Upper lobe of left lung (tissue), 6 donors: ENCODE measurements around the gene PAEP. TPM values are rescaled to one million over a fixed set of nuclear protein-coding genes. Genes with fewer than 3 reads are reported as not detected.
A peak's percentile ranks its signal among the peaks of the same experiment; 100 is the strongest.

Experiments used
- ATAC-seq, 2 donors: fragments of 200-7000 bp; cut with Tn5 transposase; one replicate each; pipeline ENCODE4 v1.9.1; 2022; ENCODE audit warnings: mild to moderate bottlenecking in 2 of 2, moderate library complexity in 2 of 2; ENCODE audit not compliant: low FRiP score in 2 of 2
- DNase-seq, 2 donors: peaks; one replicate each; pipeline ENCODE4 v3.0.0-alpha.2; 2019 to 2020
- H3K27ac ChIP-seq, 4 donors: fragments of 200-600 bp; sonication (generic); one replicate each; pipeline ENCODE4 v1.5.1; 2016 to 2019
- H3K27me3 ChIP-seq, 4 donors: fragments of 200-600 bp; sonication (generic); one replicate each; pipeline ENCODE4 v1.5.1; 2017 to 2019
- H3K36me3 ChIP-seq, 4 donors: fragments of 200-600 bp; sonication (generic); one replicate each; pipeline ENCODE4 v1.5.1; 2016 to 2019
- H3K4me1 ChIP-seq, 4 donors: fragments of 200-600 bp; sonication (generic); one replicate each; pipeline ENCODE4 v1.5.1; 2018 to 2019
- H3K4me3 ChIP-seq, 4 donors: fragments of 200-600 bp; sonication (generic); one replicate each; pipeline ENCODE4 v1.5.1; 2017 to 2019; ENCODE audit warnings: mild to moderate bottlenecking in 2 of 4, moderate library complexity in 1 of 4
- H3K9me3 ChIP-seq, 4 donors: fragments of 200-600 bp; sonication (generic); one replicate each; pipeline ENCODE4 v1.5.1; 2018 to 2019
- CTCF ChIP-seq, 6 experiments: fragments of 450-650 bp in 4 of 6; fragments of 200-600 bp in 2 of 6; sonication (generic) in 2 of 6; IDR thresholded peaks; one replicate each; pipeline ENCODE4 v1.5.1; 2016 to 2019; ENCODE audit warnings: antibody characterized with exemption in 6 of 6
- EP300 ChIP-seq, 4 donors: sonication (generic); formaldehyde crosslinking; IDR thresholded peaks; one replicate each; pipeline ENCODE4 v1.5.1; 2017; ENCODE audit warnings: antibody characterized with exemption in 4 of 4, control low read depth in 2 of 4
- POLR2A ChIP-seq, 4 donors: fragments of 450-650 bp; IDR thresholded peaks; one replicate each; pipeline ENCODE4 v1.5.1; 2016 to 2017; ENCODE audit warnings: antibody characterized with exemption in 4 of 4, mild to moderate bottlenecking in 2 of 4
- POLR2AphosphoS5 ChIP-seq, 2 donors: sonication (generic); formaldehyde crosslinking; IDR thresholded peaks; one replicate each; pipeline ENCODE4 v1.5.1; 2017; ENCODE audit warnings: antibody characterized with exemption in 2 of 2
- WGBS, 2 donors: methylation state at CpG; one replicate each; pipeline ENCODE4 v1.1.5; 2017 to 2018; 5-methylcytosine and 5-hydroxymethylcytosine counted together
- total RNA-seq, 6 donors: library from RNA; depleted of rRNA in 4 of 6; stranded (reverse); fragments of >200 nt in 4 of 6; gene quantifications; one replicate each; pipeline versions ENCODE4 v1.1.0 to v1.2.1, GENCODE V29; 2016 to 2021
- donor health status: DM: no; HTN: no; CAD: no; lungs with moderate emphysema.
- donor health status: DM: no; HTN: yes; CAD: no; lungs with severe emphysema.

Gene PAEP
- total RNA-seq, 6 donors from 2014 or later: 6.3 TPM; not detected in 5

DNA sequence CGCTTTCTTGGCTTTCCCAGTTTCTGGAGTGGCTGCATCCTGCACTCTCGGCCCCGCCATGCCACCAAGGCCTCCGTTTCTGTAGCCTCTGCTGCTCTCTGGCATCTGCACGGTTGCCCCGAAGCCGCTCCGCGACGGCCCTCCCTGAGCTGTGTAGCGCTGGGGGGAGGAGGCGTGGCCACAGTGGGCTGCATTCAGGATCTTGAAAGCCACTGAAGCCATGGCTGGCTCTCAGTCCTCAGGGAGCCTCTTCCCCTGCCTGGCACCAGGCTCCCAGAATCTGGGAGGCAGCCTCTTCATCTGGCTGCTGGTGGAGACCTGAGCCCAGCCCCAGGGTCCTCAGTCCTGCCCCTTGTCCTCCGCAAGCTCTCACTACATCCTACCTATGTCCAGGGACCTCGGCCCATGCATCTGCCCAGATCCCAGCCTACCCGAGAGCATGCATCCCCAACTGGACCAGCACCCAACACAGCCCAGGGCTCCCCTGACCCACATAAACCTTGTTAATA lies 25.1 kb downstream of the PAEP start:
- no peak for TF ChIP-seq CTCF (IDR thresholded peaks at IDR 0.05)
- TF ChIP-seq POLR2AphosphoS5 (IDR thresholded peaks at IDR 0.05): no peak
- no peak for TF ChIP-seq EP300 (IDR thresholded peaks at IDR 0.05)
- no peak for TF ChIP-seq POLR2A (IDR thresholded peaks at IDR 0.05)
- Histone ChIP-seq H3K4me1 (peaks cover 0 to 3% (median 0%) of the 10 kb centered on the region in 4 donors), H3K27me3 (no peaks in the 10 kb centered on the region), H3K9me3 (no peaks in the 10 kb centered on the region), H3K27ac (no peak overlapping the region), H3K4me3 (no peak overlapping the region), H3K36me3 (no peaks in the 10 kb centered on the region)
- DNase-seq (no peak), ATAC-seq (no peak)
- 71 to 80% methylated on average over 12 to 15 of the region's 15 CpGs for WGBS, 2 donors

GRCh38 chr9:135587658-135588057 lies 26.1 kb downstream of the PAEP start:
- no peak overlapping the region for H3K27ac ChIP-seq
- 40% methylated on average over 6 of the region's 7 CpGs; no CpG with 5 or more reads in 1 of the 2 donors for WGBS, 2 donors
- DNase-seq: no peak
- no peaks in the 10 kb centered on the region for H3K27me3 ChIP-seq
- TF ChIP-seq EP300 (IDR thresholded peaks at IDR 0.05) (no peak), POLR2A (IDR thresholded peaks at IDR 0.05) (no peak), POLR2AphosphoS5 (IDR thresholded peaks at IDR 0.05) (no peak), CTCF (IDR thresholded peaks at IDR 0.05) (no peak)
- no peak for ATAC-seq
- H3K4me3 ChIP-seq: no peak overlapping the region
- H3K9me3 ChIP-seq: no peaks in the 10 kb centered on the region
- no peaks in the 10 kb centered on the region for H3K36me3 ChIP-seq
- H3K4me1 ChIP-seq: peaks cover 0 to 3% (median 0%) of the 10 kb centered on the region in 4 donors

DNA sequence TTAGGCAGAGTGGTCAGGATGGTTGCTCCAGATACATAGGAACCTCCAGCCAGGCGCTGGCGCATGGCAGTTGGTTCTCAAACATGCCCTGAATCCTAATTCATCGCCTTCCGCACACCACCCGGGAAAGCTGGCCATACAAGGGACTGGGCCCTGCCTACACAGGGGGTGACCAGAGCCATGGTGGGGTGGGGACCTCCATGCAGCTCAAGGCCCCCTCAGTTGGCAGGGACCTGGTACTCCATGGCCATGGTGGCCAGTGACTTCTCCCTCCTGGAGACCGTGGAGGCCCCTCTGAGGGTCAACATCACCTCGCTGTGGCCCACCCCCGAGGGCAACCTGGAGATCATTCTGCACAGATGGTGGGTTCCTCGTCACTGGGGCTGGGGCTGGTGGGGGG lies 26.8 kb downstream of the PAEP start:
- DNase-seq: no peak
- H3K9me3 ChIP-seq: no peaks in the 10 kb centered on the region

GRCh38 chr9:135588886-135589595 lies 27.5 kb downstream of the PAEP start:
- TF ChIP-seq POLR2A (IDR thresholded peaks at IDR 0.05): no peak
- no peak for TF ChIP-seq EP300 (IDR thresholded peaks at IDR 0.05)
- no peak for TF ChIP-seq POLR2AphosphoS5 (IDR thresholded peaks at IDR 0.05)
- TF ChIP-seq CTCF (IDR thresholded peaks at IDR 0.05): no peak
- WGBS, 2 donors: 88% methylated on average over 6 to 20 of the region's 20 CpGs
- Histone ChIP-seq H3K4me1 (peaks cover 0 to 3% (median 0%) of the 10 kb centered on the region in 4 donors), H3K9me3 (no peaks in the 10 kb centered on the region), H3K36me3 (no peaks in the 10 kb centered on the region), H3K27ac (no peak overlapping the region), H3K4me3 (no peak overlapping the region), H3K27me3 (no peaks in the 10 kb centered on the region)
- DNase-seq (no peak), ATAC-seq (peak; percentile 8 to 9)

More for the DNA sequence above, 26.8 kb downstream of the PAEP start:
- no peaks in the 10 kb centered on the region for H3K27me3 ChIP-seq
- WGBS, 2 donors: 86 to 97% methylated on average over 4 to 5 of the region's 9 CpGs
- peaks cover 0 to 3% (median 0%) of the 10 kb centered on the region in 4 donors for H3K4me1 ChIP-seq
- no peak overlapping the region for H3K4me3 ChIP-seq
- no peak for TF ChIP-seq POLR2A (IDR thresholded peaks at IDR 0.05)
- no peak for TF ChIP-seq CTCF (IDR thresholded peaks at IDR 0.05)
- TF ChIP-seq POLR2AphosphoS5 (IDR thresholded peaks at IDR 0.05): no peak
- no peak for TF ChIP-seq EP300 (IDR thresholded peaks at IDR 0.05)
- no peaks in the 10 kb centered on the region for H3K36me3 ChIP-seq
- H3K27ac ChIP-seq: no peak overlapping the region
- no peak for ATAC-seq
